OCI-LY3 (cell line): Measurements from ENCODE around the gene KIAA1671.

Source experiments
- EZH2phosphoT487 ChIP-seq: fragments of 200-600 bp; shearing (Covaris generic); IDR thresholded peaks from 2 replicates; pipeline ENCODE4 v1.6.1; 2018; ENCODE audit warnings: antibody characterized with exemption, mixed run types, low read depth
- TF ChIP-seq, protein P1 (sequence below): fragments of 200-600, 300-600 bp; sonication (generic); IDR thresholded peaks from 2 replicates; pipeline ENCODE4 v1.5.1; 2014; ENCODE audit warnings: antibody characterized with exemption, low read length, low read depth

GRCh38 chr22:25027959-25028840 lies 75.7 kb downstream of the KIAA1671 start:
- TF ChIP-seq, protein P1, sequence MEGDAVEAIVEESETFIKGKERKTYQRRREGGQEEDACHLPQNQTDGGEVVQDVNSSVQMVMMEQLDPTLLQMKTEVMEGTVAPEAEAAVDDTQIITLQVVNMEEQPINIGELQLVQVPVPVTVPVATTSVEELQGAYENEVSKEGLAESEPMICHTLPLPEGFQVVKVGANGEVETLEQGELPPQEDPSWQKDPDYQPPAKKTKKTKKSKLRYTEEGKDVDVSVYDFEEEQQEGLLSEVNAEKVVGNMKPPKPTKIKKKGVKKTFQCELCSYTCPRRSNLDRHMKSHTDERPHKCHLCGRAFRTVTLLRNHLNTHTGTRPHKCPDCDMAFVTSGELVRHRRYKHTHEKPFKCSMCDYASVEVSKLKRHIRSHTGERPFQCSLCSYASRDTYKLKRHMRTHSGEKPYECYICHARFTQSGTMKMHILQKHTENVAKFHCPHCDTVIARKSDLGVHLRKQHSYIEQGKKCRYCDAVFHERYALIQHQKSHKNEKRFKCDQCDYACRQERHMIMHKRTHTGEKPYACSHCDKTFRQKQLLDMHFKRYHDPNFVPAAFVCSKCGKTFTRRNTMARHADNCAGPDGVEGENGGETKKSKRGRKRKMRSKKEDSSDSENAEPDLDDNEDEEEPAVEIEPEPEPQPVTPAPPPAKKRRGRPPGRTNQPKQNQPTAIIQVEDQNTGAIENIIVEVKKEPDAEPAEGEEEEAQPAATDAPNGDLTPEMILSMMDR: peak; percentile 49
- no peak for TF ChIP-seq EZH2phosphoT487
